ENCODE data around the gene CCDC177. TPM values are rescaled to one million over a fixed set of nuclear protein-coding genes. Genes with fewer than 3 reads are reported as not detected.

Gene CCDC177
- total and polyA plus RNA-seq, 2 donors from 2014 or later, result not detected

DNA sequence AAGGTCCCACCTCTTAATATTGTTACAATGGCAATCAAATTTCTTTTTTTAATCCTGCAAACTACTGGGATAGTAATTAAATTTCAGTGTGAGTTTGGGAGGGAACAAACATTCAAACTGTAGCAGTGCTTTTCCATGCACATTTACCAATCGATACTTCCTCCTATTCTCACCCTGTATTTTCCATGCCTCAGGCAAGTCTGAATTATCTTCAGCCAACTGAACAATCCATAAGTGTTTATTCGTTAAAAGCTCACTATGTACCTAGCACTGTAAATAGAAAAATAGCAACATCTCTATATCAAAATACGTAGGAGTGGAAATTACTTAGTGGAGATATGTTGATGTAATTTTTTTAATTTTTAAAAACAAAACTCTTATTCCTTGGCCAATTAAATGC is 43.5 kb downstream of the CCDC177 start:
- intact Hi-C loops (cut with DNase I), result no loop called here
- Histone ChIP-seq H3K9ac (ENCODE audit: low read length in 3 of 3) (no peak overlapping the region), H3K9me3 (ENCODE audit: control insufficient read depth in 2 of 3, insufficient read depth in 1 of 3, low read length in 3 of 3) (no peaks in the 10 kb centered on the region), H3K27me3 (ENCODE audit: control insufficient read depth, insufficient read depth, low read length) (no peaks in the 10 kb centered on the region), H3K36me3 (ENCODE audit: control insufficient read depth in 2 of 3, insufficient read depth in 3 of 3, low read length in 3 of 3) (no peaks in the 10 kb centered on the region), H3K4me1 (ENCODE audit: control insufficient read depth in 2 of 3, insufficient read depth in 2 of 3, low read depth in 1 of 3, low read length in 3 of 3) (peaks cover 0 to 2% (median 0%) of the 10 kb centered on the region in 3 donors), H3K27ac (ENCODE audit: low read depth in 2 of 2, low read length in 2 of 2) (no peak overlapping the region), H3K4me3 (ENCODE audit: low read length in 3 of 3) (no peak overlapping the region)
- FAIRE-seq (no peak), DNase-seq (no peak)
- TF ChIP-seq, protein P1, sequence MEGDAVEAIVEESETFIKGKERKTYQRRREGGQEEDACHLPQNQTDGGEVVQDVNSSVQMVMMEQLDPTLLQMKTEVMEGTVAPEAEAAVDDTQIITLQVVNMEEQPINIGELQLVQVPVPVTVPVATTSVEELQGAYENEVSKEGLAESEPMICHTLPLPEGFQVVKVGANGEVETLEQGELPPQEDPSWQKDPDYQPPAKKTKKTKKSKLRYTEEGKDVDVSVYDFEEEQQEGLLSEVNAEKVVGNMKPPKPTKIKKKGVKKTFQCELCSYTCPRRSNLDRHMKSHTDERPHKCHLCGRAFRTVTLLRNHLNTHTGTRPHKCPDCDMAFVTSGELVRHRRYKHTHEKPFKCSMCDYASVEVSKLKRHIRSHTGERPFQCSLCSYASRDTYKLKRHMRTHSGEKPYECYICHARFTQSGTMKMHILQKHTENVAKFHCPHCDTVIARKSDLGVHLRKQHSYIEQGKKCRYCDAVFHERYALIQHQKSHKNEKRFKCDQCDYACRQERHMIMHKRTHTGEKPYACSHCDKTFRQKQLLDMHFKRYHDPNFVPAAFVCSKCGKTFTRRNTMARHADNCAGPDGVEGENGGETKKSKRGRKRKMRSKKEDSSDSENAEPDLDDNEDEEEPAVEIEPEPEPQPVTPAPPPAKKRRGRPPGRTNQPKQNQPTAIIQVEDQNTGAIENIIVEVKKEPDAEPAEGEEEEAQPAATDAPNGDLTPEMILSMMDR (IDR thresholded peaks at IDR 0.05; ENCODE audit: borderline replicate concordance, extremely low read depth, insufficient read depth), result no peak

DNA sequence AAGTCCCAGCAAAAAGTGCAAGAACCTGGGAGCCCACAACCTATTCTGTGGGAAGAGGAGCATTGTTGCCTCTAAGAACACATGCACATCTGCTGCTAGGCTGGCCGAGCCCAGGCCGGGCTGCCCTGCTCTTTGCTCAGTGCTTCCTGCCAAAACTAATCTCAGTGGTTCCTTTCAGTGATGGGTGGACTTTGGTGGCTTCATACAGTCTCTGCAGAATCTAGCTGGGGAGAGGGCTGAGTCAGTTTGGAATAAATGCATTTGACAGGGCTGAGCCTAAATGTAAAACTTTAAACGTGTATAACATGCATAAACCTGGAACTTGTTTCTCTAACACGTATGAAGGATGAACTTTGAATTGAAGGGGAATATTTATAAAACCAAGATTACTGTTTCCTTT is 44.6 kb downstream of the CCDC177 start:
- H3K4me1 ChIP-seq (ENCODE audit: control insufficient read depth in 2 of 3, insufficient read depth in 2 of 3, low read depth in 1 of 3, low read length in 3 of 3), result no peaks in the 10 kb centered on the region
- no peak overlapping the region for H3K27ac ChIP-seq (ENCODE audit: low read depth in 2 of 2, low read length in 2 of 2)
- no peaks in the 10 kb centered on the region for H3K27me3 ChIP-seq (ENCODE audit: control insufficient read depth, insufficient read depth, low read length)
- intact Hi-C loops (cut with DNase I), result no loop called here
- no peaks in the 10 kb centered on the region for H3K36me3 ChIP-seq (ENCODE audit: control insufficient read depth in 2 of 3, insufficient read depth in 3 of 3, low read length in 3 of 3)
- no peak overlapping the region for H3K4me3 ChIP-seq (ENCODE audit: low read length in 3 of 3)
- no peak for DNase-seq
- FAIRE-seq, result no peak
- no peaks in the 10 kb centered on the region for H3K9me3 ChIP-seq (ENCODE audit: control insufficient read depth in 2 of 3, insufficient read depth in 1 of 3, low read length in 3 of 3)
- TF ChIP-seq, protein P1 (IDR thresholded peaks at IDR 0.05; ENCODE audit: borderline replicate concordance, extremely low read depth, insufficient read depth), result no peak
- no peak overlapping the region for H3K9ac ChIP-seq (ENCODE audit: low read length in 3 of 3)

DNA sequence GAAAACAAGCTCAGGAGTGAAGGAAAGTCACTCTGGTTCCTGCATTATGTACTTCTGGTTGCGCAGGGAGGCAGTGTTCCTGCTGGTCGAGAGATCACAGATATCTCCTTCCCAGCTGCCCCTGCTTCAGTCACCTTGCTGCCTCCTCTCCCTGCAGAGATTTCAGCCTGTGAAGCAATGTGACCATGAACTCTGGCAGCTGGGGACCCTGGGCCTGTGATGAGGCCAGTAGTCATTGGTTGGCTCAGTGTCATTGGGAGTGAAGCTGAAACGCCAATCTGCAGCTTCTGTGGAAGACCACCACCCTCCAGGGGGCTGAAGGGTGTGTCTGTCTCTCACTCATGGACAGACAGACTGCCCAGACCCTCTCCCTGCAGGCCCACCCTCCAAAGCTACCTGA is 45.1 kb downstream of the CCDC177 start:
- no peaks in the 10 kb centered on the region for H3K36me3 ChIP-seq (ENCODE audit: control insufficient read depth in 2 of 3, insufficient read depth in 3 of 3, low read length in 3 of 3)
- FAIRE-seq (no peak), DNase-seq (no peak)
- H3K4me1 ChIP-seq (ENCODE audit: control insufficient read depth in 2 of 3, insufficient read depth in 2 of 3, low read depth in 1 of 3, low read length in 3 of 3), result no peaks in the 10 kb centered on the region
- H3K27ac ChIP-seq (ENCODE audit: low read depth in 2 of 2, low read length in 2 of 2), result no peak overlapping the region
- no peak overlapping the region for H3K9ac ChIP-seq (ENCODE audit: low read length in 3 of 3)
- no peak overlapping the region for H3K4me3 ChIP-seq (ENCODE audit: low read length in 3 of 3)
- H3K9me3 ChIP-seq (ENCODE audit: control insufficient read depth in 2 of 3, insufficient read depth in 1 of 3, low read length in 3 of 3), result no peaks in the 10 kb centered on the region
- no peaks in the 10 kb centered on the region for H3K27me3 ChIP-seq (ENCODE audit: control insufficient read depth, insufficient read depth, low read length)
- intact Hi-C loops (cut with DNase I), result no loop called here
- TF ChIP-seq, protein P1 (IDR thresholded peaks at IDR 0.05; ENCODE audit: borderline replicate concordance, extremely low read depth, insufficient read depth), result no peak

DNA sequence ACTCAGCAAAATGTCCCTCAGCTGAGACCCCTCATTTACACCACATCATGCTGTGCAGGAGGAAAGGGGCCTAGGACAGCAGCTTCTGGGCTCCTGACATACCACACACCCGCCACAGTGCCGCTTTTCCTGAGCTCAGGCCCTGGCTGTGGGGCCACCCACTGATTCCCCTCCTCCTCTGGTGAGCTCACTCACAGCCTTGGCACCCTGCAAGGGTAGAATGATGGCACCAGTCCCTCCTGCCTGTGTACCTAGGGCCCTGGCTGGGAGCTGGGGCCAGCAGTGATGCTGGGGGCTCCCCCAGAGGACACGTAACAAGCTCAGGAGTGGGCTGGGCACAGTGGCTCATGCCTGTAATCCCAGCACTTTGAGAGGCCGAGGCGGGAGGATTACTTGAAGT is 45.7 kb downstream of the CCDC177 start:
- Histone ChIP-seq H3K4me1 (ENCODE audit: control insufficient read depth in 2 of 3, insufficient read depth in 2 of 3, low read depth in 1 of 3, low read length in 3 of 3) (no peaks in the 10 kb centered on the region), H3K9ac (ENCODE audit: low read length in 3 of 3) (no peak overlapping the region), H3K36me3 (ENCODE audit: control insufficient read depth in 2 of 3, insufficient read depth in 3 of 3, low read length in 3 of 3) (no peaks in the 10 kb centered on the region), H3K9me3 (ENCODE audit: control insufficient read depth in 2 of 3, insufficient read depth in 1 of 3, low read length in 3 of 3) (no peaks in the 10 kb centered on the region), H3K27me3 (ENCODE audit: control insufficient read depth, insufficient read depth, low read length) (no peaks in the 10 kb centered on the region), H3K27ac (ENCODE audit: low read depth in 2 of 2, low read length in 2 of 2) (no peak overlapping the region), H3K4me3 (ENCODE audit: low read length in 3 of 3) (no peak overlapping the region)
- no peak for FAIRE-seq
- no peak for DNase-seq
- intact Hi-C loops (cut with DNase I), result no loop called here
- TF ChIP-seq, protein P1 (IDR thresholded peaks at IDR 0.05; ENCODE audit: borderline replicate concordance, extremely low read depth, insufficient read depth), result no peak

All from kidney (tissue), 14 donors.